ENCODE data around the gene SPACDR.

SPACDR gene

DNA sequence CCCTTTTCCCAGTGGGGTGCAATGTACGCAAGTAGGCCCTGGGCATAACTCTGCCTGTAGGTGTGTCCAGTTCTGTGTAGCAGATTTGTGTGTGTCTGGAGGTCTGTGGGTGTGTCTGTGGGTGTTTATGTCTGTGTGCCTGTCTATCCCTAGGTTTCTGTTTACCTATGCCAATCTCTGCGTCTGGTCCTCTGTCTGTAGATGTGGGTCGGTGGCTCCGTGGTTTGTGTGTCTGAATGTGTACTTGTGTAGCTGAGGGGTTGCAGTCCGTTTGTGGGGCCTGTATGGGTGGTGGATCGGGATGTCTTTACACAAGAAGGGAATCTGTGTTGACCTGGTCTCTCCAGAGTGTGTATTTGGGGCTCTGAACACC, 20.6 kb upstream of the SPACDR start:
- DNase-seq, result no peak

DNA sequence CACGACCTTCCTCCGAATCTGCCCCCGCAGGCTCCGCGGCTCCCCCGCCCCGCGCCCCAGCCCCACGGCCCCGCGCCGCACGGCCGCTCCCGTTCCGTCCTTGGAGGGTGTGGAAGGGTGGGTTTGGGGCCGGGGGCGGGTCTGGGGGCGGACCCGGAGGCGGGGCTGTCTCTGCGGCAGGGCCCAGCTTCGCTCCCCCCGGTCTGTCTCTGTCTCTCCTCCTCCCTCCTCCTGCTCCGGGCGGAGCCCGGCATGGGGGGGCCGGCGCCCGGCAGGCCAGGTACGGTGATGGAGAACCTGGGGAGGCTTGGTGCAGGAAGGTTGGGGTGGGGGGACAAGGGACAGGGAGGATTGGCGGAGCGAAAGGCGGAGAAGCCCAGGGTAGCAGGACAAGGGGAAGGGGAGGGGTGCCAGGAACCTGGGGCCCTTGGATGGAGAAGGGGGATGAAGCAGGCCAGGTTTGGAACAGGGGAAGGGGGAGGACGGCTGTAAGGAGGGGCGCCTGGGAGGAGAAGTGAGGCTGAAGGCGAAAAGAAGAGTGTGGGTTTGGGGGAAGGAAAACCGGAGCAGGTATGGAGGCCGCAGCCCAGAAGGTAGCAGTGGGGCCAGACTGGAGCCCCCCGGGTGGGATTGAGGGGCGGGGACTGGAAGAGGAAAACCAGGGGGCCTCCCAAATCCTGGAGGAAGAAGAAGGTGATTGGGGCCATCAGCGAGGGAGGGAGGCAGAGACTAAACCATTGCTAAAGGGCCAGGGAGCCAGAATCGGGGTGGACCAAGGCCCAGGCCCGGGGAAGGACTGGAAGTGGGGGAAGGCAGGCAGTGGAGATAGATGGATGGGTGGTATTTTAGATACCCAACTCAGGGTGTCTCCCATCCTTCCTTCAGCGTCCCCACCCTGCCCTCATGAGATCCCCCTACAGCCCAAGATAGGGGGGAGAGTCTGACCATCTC, 19.9 kb upstream of the SPACDR start, which contains the start of gene NYAP1:
NYAP1 (plus strand) TSS at position 206 of the 951 bp plus-strand sequence. CDS start 1,385 bp downstream, outside the sequence.
- DNase-seq, result peak; percentile 59

DNA sequence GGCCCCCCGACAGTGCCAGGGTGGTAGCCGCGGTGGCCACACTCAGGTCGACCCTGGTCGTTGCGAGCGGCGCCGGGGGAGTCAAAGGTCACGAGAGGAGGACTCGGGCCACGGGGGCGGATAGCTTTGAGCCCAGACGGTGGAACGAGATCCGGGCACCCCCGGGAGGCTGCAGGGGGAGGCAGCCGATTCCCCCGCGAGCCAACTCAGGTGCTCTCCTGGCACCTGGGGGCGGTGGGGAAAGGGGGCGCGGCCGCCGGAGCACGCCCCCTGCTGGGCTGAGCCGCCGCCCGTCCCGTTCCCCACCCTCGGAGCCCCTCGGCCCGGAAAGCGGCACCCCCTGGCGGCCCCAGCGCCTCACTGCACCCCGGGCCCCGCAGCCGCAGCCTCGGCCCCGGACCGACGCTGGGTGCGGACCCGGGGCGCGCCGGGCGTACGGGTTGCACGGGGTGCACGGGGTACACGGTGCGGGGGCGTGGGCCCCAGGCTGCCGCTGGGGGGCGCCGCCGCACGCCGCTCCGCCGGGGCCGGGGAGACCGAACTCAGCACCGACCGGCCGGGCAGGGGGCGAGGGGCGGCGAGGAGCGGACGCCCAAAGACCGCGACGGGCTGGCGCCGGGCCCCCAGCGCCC, 19.1 kb upstream of the SPACDR start:
- DNase-seq, result peak; percentile 69

DNA sequence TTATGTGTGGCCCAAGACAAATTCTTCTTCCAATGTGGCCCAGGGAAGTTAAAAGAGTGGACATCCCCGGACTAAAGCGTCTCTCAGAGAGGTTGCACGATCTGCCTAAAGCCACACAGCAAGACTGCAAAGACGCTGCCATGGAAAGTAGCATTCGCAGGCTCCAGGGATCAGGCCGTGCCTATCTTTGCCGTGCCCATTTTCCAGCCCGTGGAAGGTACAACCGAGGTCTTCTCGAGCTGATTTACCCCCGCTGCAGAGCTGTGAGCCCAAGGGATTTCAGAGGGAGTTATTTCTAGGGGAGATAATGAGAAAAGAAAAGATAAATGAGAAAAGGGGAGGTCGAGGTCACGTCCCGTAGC, 18.6 kb upstream of the SPACDR start:
- no peak for DNase-seq

DNA sequence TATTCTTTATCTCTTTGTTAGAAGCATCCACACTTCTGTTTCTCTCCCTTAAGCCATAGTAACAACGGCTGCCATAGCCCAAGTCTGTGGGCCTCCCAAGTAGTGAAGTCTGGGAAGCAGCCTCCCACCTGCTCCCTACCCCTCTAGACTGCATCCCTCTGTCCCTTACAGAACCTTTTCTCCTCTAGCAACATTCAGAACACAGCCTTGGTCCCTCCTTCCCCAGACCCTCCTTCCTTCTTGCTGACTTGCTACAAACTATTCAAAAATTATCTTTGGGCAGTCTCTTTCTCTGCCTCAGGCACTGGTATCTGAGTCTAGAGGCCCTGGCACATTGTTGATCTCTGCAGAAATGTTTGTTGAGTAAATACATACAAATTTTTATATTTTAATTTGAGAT, 17.4 kb upstream of the SPACDR start:
- DNase-seq, result no peak

DNA sequence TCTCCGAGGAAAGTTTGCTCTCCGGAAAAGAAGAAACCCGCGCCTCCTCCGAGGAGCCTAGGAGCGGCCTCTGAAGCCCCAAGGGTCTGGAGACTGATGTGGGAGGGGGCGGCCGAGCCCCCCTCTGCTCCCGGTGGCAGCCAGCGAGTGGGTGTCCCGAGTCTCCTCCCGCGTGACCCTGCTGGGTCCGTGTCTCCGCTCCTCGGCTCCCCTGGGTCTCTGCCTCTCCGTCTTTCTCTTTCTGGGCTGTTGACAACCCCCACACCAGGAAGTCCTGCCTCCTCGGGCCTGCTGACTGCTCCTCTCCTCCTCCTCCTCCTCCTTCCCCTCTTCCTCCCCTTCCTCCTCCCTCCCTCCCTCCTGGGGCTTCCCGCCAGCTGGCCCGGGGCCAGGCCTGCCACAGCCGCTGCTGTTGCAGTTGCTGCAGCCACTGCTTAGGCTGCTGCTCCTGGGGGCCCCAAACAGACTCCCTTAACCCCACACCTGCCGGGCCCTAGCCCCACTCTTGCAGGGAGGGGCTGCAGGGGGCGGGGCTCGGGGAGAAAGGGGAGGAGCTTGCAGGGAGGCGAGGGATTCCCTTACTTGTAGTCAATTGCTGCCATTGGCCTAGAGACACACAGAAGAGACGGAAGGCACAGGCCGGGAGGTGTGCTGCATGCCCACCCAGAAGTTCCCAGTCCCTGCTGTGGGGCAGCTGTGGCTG, 15.0 kb upstream of the SPACDR start, which contains the start of gene TSC22D4:
TSC22D4 (minus strand) TSS at position 257 of the 703 bp plus-strand sequence. CDS start 1,176 bp downstream, outside the sequence.
- peak; percentile 84 for DNase-seq

DNA sequence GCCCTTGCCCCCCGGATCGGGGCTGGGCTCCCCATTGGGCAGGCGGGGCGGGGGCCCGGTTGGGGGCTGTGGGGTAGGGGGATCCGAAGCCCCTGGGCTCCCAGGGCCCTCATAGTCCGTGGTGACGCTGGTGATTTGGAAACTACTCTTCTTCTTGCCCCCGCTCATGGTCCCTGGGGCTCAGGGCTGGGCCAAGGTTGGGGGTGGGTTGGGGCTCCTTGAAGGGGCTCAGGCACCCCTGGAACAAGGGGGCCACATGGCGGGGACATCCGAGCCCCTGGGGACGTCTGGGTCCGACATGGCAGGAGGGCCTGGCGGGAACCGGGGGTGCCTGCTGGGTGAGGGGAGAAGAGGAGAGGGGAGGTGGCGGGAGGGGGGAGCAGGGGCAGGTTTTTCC, 13.8 kb upstream of the SPACDR start:
- DNase-seq, result no peak

DNA sequence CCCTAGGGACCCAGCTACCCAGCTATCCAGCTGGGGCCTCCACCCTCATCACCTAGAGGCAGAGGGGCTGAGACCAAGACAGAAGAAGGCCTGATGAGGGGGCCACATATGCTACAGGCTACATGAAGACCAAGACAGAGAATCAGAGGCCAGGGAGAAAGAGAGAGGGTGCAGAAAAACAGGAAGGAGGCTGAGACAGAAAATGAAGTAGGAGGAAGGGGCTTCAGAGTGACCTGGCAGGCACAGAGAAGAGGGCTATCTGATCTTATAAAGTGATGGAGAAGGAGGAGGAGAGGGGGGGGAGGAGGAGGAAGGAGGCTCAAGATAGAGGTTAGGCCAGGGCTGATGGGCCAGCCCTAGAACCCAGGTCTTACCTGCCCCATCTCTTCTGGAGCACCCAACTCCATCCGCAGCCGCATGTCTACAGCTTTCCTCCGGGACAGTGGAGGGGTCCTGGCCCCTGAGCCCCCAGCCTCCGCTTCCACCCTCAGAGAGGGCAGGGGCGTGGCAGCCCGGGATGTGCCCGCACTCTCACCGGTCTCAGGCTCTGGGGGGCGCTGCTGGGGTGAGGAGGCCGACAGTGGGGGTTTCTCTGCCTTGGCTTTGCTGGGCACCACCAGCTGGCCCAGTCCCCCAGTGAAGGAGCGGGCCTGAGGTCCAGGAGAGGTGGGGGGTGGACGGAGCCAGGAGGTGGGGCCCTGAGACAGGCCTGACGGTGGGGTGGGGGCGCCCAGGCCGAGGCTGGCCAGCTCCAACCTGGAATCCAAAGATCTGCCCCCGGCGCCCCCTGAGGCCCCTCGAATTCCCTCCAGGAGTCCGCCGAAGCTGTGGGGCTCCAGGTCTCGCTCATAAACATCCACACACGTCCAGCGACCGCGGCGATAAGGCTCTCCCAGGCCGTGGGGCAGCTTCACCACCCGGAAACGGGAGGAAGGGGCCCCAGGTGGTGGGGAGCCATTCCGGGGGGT, 13.1 kb upstream of the SPACDR start:
- DNase-seq, result no peak

DNA sequence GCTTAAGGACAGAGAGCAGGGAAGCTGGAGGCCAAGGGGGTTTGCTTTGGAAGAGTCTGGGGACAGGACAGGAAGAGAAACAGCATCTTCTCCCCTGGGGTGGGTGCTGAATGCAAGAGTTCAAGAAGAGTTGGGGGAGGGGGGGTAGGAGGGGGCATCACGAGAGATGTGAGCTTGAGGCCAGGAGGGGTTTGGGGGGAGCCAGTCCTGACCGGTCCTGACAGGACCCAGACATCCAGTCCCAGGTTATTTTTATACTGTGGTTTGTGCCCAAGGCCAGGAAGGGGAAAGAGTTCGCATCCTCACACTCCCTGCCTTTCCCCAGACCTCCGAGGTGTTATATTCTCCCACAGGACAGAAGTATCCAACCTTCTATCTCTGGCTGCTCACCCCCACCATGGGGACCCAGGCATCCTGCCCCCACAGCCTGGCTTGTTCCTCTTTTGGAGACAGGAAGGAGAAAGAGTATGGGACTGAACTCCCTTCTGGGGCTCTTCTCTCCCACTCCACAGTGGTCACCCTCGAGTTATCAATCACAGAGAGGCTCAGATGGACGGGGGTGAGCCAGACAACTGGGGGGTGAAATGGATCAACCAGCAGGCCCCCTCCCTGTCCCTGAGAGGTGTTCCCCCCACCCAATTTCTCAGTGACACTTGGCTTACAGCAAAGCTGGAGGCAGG, 12.2 kb upstream of the SPACDR start:
- no peak for DNase-seq

DNA sequence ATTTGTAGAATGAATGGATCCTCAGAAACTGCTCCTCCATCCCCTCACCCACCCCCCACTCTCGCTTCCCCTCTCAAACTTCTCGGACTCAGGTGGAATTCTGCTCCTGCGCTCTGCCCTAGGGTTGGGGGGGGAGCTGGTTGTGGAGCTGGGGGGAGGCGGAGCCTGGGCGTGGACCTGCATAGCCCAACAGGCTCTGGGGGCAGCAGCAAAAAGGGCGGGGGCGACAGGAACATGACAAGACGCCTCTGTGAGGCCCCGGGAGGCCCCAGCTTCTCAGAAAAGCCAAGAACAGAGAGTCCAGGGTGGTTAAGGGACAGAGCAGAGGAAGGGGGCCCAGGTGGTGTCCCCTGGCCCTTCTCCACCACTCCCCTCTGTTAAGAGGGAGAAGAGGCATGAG, 11.5 kb upstream of the SPACDR start:
- no peak for DNase-seq

DNA sequence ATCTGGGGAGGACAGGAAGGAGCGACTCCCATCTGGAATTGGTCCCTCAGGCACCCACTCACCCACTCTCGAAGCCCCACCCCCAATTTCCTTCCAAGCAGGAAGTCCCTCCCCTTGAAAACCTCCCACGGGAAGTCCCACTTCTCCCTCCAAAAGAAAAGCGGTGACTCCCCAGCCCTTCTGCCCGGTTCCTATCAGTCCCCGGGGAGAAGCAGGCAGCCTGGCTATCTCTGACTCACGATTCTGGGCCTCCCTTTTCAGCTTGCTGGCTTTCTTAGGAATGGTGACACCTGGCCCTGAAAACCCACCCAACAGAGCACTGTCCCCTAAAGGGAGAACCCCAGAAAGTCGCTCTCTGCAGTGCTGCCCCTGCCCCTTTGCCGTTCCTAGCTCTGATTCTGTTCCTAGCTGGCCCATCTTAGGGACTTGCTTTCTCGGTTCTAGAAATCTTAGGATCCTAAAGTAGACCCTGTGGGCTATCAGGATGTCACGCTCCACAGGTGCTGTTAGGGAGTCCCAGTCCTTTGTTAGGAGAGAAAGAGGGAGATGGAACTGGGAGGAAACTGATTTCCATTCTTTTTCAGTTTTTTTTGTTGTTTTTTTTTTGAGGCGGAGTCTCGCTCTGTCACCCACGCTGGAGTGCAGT, 8.9 kb upstream of the SPACDR start:
- DNase-seq, result peak; percentile 41

DNA sequence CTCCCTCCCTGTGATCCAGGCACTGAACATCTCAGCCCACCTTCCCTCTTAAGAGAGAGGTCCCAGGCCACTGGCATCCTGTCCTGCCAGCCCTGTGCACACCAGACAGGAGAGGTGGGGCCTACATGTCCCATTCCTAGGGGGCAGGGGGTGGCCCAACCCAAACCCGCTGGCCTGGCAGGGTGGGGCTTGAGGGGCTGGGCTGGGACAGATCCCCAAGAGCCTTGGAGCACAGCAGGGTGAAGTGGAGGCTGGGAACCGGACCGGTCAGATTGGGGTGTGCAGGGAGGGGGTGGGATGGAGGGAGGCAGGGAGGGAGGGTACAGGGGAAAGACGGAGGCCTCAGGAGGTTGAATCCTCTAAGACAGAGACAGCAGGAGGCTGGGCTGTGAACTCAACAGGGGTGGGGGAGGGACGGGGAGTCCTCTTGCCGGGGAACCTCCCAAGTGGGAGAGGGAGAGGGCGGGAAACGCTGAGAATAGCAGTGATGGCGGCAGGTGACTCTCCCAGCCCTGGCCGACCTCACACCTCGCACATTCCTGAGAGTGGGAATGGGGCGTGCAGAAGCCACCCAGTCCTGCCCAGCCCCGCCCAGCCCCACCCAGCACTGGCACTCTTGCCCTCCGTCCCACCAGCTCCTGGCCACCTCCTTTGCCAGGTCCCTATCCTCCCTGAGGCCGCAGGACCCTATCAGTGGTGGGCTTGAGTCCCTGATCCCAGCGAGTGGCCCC, 8.2 kb upstream of the SPACDR start:
- no peak for DNase-seq

DNA sequence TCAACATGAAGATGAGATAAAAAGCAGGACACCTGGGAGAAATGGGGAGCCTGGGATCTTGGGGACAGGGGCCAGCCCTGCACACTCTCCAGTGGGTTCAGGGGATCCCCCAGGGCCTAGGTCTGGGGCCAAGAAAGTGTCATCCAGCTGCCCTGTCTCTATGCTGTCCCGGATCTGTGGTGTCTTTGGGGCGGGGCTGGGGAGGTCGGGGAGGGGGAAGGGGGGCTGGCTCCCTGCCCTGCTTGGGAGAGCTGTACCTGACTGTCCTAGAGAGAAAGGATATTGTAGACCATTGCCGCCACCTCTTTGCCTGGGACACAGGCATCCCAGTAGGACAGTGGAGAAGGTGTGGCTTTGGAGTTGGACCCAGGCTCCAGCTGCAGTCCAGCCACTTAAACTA, 7.0 kb upstream of the SPACDR start:
- DNase-seq, result no peak

DNA sequence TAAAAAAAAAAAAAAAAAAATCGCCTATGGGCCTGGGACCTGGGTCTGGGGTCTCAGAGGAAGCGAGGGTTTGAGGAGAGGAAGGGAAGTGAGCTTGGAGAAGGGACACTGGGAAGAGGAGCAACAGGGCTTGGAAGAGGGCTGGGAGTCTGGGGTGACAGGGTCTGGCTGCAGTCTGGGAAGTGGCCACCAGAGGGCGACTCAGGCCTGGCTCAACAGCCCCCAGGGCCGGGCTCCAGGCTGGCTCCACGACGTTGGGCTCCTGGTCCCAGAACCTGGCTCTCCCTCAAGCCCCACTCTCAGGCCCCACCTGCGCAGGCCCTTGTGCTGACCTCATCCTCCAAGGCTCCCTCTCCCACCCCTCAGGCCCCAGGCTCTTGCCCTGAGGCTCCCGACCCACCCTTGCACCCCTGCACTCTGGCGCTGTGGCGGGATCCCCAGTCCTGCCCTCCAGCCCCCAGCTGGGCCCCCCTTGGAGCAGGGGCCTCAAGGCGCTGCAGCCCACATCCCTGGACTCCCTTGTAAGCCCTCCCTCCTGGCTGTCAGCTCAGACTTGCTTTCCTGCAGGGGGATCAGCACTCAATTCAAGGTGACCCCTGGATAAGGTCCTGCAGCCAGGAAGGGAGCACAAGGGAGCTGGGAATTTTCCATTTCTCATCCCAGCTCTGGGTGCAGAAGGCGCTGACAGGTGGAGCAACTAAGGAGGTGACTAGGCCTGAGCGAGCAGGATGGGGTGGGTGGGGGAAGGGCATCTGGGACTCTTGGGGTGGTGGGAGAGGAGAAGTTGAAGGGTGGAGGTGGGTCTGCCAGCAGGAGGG, 5.4 kb upstream of the SPACDR start:
- peak; percentile 56 for DNase-seq

DNA sequence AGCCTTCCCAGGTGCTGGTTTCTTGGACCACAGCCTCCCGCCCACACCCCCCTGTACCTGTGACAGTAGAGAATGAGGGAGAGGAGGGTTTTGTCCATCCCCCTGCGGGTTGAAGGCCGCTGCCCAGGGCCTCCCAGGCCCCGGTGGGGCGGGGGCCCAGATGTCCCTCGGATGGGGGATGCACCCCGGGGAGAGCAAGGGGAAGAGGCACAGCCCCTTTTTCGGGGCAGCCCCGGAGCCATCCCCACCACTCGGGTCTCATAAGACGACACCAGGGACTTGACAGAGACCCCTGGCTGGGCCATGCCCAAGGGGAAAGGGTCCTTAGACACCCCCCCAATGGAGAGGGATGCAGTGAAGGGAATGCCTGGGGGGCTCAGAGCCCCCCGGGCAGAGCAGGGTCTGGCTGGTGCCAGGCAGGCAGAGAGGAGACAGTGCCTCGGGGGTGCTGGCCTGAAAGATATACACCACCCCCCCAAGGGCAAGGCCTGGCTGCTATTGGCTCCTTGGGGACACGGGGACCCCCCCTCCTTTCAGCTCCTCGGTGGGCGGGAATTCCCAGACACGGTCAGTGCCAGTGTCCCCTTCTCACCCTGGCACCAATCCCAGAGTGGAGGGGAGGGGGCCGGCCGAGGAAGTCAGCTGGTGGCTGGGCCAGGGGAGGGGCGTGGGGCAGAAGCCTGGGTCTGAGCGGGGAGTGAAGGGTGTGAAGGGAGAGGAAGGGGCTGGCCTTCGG, 3.7 kb upstream of the SPACDR start:
- no peak for DNase-seq

DNA sequence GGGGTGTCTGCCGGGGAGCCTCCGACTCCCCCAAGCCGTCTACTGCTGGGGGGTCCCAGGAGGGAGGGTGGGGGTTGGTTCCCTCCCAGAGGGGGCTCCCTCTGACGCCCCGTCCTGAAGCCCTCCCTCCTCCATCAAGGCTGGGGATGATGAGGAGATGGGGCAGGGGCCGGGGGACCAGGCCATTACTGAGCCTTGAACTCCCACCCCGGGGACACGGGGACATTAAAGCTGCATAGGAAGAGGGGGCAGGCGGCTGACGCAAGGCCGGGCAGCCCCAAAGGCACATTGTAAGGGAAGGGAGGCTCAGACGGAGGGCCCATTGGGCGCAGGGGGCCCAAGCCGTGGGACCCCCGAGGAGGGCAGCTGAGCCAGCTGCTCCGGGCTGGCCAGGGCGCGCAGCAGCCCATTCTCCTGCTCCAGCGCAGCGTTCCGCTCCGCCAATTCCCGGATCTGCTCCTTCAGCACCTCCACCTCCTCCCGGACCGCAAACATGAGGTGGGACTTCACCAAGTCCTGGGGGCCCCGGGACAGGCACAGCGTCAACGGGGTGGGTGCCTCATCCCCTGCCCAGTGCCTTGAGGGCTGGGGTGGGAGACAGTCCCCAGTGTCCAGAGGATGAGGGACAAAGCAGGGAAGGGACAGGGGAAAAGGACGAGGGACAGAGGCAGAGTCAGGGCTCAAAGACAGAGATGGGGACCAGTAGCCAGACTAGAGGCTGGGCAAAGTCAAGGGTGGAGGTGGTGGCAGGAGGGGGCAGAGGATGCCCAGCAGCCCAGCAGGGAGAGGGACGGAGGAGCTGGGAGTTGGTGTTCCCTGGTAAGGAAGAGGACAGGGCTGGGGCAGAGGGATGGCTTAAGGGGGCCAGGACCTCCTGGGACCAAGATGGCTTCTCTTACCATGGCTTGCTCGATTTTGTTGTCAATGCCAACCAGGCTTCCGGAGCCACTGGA, 2.9 kb upstream of the SPACDR start:
- DNase-seq, result no peak

DNA sequence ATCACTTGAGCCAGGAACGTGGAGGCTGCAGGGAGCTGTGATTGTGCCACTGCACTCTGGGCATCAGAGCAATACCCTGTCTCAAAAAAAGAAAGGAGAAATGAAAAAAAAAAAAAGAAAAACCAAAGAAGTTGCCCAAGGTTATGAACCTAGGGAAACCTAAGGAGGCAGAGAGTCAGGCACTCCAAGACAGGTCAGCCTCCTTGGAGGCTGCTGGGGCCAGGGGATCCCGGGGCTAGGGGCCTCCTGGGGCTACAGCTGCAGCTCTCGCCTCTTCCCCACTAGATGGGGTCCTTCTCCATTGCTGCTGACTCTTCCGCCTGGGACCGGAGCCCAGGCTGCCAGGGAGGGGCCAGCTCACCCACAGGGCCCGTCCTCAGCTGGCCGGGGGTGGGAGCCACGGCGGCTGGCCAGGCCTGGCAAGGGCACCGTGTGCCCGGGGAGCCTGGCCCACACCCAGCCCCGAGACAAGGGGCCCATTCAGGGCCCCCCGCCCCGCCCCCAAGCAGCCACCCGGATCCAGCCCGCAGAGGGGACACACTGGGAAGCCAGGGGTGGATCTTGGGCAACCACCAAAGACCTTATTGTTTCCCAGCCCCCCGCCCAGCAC, 1.7 kb upstream of the SPACDR start:
- peak; percentile 27 for DNase-seq

All from NCI-H2171 (cell line).